GM23248 (cell line): ENCODE measurements around the gene SLC1A7. TPM values are rescaled to one million over a fixed set of nuclear protein-coding genes. Genes with fewer than 3 reads are reported as not detected.

Experiments
- DNase-seq: peaks from one replicate; pipeline ENCODE4 v3.0.0-alpha.2; 2015
- H2AFZ ChIP-seq: fragments of 200-600 bp; sonication (generic); 2 replicates; pipeline ENCODE4 v1.6.1; 2016; ENCODE audit warnings: antibody characterized with exemption
- H3F3A ChIP-seq: fragments of 200-600 bp; sonication (generic); 2 replicates; pipeline ENCODE4 v1.6.1; 2016; ENCODE audit warnings: mild to moderate bottlenecking, antibody characterized with exemption, mixed run types; ENCODE audit not compliant: insufficient read depth
- H3K27ac ChIP-seq: fragments of 200-600 bp; sonication (generic); 2 replicates; pipeline ENCODE4 v1.5.1; 2016; ENCODE audit warnings: mild to moderate bottlenecking
- H3K27me3 ChIP-seq: fragments of 200-600 bp; sonication (generic); replicated peaks from 2 replicates; pipeline ENCODE4 v1.6.1; 2016; ENCODE audit warnings: mild to moderate bottlenecking; ENCODE audit not compliant: insufficient read depth
- H3K36me3 ChIP-seq: fragments of 200-600 bp; sonication (generic); 2 replicates; pipeline ENCODE4 v1.6.1; 2016; ENCODE audit warnings: low read depth, mild to moderate bottlenecking
- H3K4me1 ChIP-seq: fragments of 200-600 bp; sonication (generic); 2 replicates; pipeline ENCODE4 v1.6.1; 2016; ENCODE audit warnings: mild to moderate bottlenecking; ENCODE audit not compliant: insufficient read depth
- H3K4me2 ChIP-seq: fragments of 200-600 bp; sonication (generic); one replicate; pipeline ENCODE4 v1.6.1; 2016; ENCODE audit warnings: mild to moderate bottlenecking; ENCODE audit not compliant: unreplicated experiment
- H3K4me3 ChIP-seq: fragments of 200-600 bp; sonication (generic); 2 replicates; pipeline ENCODE4 v1.5.1; 2016; ENCODE audit warnings: mild to moderate bottlenecking
- H3K79me2 ChIP-seq: fragments of 200-600 bp; sonication (generic); 2 replicates; pipeline ENCODE4 v1.6.1; 2016; ENCODE audit warnings: mild to moderate bottlenecking; ENCODE audit not compliant: insufficient read depth
- H3K9ac ChIP-seq: fragments of 200-600 bp; sonication (generic); 2 replicates; pipeline ENCODE4 v1.6.1; 2016; ENCODE audit warnings: mild to moderate bottlenecking
- H3K9me2 ChIP-seq: fragments of 200-600 bp; sonication (generic); 2 replicates; pipeline ENCODE4 v1.6.1; 2016; ENCODE audit warnings: mixed run types, mild to moderate bottlenecking, moderate library complexity; ENCODE audit not compliant: insufficient read depth
- H3K9me3 ChIP-seq: fragments of 200-600 bp; sonication (generic); one replicate; pipeline ENCODE4 v1.6.1; 2017; ENCODE audit warnings: low read depth
- H4K20me1 ChIP-seq: fragments of 200-600 bp; sonication (generic); 2 replicates; pipeline ENCODE4 v1.6.0; 2016; ENCODE audit not compliant: insufficient read depth
- EZH2 ChIP-seq: fragments of 200-600 bp; sonication (generic); IDR thresholded peaks from 2 replicates; pipeline ENCODE4 v1.6.1; 2018; ENCODE audit warnings: antibody characterized with exemption, mild to moderate bottlenecking; ENCODE audit not compliant: insufficient read depth, poor library complexity, severe bottlenecking
- EZH2phosphoT487 ChIP-seq: fragments of 200-600 bp; sonication (generic); IDR thresholded peaks from 2 replicates; pipeline ENCODE4 v1.6.1; 2018; ENCODE audit warnings: antibody characterized with exemption, moderate library complexity, mild to moderate bottlenecking, low read depth; ENCODE audit not compliant: insufficient read depth
- whole genome bisulfite sequencing, 2 experiments: methylation state at CpG; one replicate each; pipeline ENCODE4 v1.1.6; 2015 to 2017; ENCODE audit warnings: low lambda C conversion rate in 2 of 2, low coverage in 1 of 2; ENCODE audit errors: missing lambda C conversion rate in 2 of 2; 5-methylcytosine and 5-hydroxymethylcytosine counted together
- in situ Hi-C: fragments of 300-500 bp; cut with MboI; formaldehyde crosslinking; loops from 2 replicates; pipeline ENCODE4 v1.15.0; 2020
- polyA plus RNA-seq: library from polyadenylated mRNA; unstranded; fragments of >200 nt; fragmentation: Nextera tagmentation; extraction: Ambion mirVana; gene quantifications from 2 replicates; pipeline ENCODE4 v1.2.1, GENCODE V29; 2016
- total RNA-seq: library from RNA; depleted of rRNA; stranded (reverse); fragments of >200 nt; shearing (Covaris generic); gene quantifications from 2 replicates; pipeline ENCODE4 v1.2.3, GENCODE V29; 2014

SLC1A7 gene
- total and polyA plus RNA-seq, 2 experiments from 2014 or later = 0.51 TPM; not detected in 1

DNA sequence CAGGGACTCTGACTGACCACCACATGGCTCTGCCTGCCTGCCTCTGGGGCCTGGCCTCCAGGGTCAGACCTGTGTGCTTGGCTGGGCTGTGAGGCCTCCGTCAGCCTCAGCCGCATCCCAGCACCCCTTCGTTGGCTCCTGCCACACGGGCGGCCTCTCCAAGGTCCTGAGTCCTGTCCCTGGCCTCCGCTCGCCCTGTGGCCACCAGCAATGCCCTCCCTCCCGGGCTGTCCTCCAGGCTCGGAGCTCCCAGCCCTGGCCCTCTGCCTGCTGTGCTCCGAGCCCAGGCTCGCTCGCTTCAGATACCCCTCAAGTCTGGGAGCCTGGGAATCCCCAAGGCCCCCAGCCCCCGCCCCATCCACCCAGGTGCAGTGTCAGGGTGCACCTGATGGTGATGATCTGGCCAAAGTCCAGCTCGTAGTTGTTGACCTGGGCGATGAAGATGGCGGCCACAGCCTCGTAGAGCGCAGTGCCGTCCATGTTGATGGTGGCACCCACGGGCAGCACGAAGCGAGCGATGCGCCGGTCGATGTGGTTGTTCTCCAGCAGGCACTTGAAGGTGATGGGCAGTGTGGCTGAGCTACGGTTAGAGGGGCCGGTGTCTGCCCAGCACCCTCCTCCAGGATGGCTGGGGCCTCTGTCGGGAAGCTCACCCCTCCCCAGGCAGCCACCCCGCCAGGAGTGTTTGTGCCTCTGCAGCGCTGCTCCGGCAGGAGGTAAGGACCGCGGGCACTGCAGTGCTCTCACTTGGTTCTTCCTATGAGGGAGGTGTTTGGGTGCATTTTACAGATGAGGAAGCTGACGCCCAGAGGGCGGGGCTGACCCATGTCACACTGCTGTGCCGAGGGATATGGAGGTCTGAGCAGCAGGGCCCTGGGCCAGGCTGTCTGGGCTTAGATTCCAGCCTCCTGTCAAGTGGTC, 52.0 kb downstream of the SLC1A7 start:
- Histone ChIP-seq H3K36me3 (no peaks in the 10 kb centered on the region), H3K4me3 (no peak overlapping the region), H3K4me1 (peaks cover 8% of the 10 kb centered on the region), H3K9ac (no peak overlapping the region), H4K20me1 (no peaks in the 10 kb centered on the region), H3K79me2 (no peaks in the 10 kb centered on the region), H3K4me2 (no peak overlapping the region), H3K9me3 (no peaks in the 10 kb centered on the region), H2AFZ (no peak overlapping the region), H3K27ac (no peak overlapping the region), H3F3A (no peaks in the 10 kb centered on the region), H3K9me2 (no peaks in the 10 kb centered on the region), H3K27me3 (no peaks in the 10 kb centered on the region)
- in situ Hi-C loops = no loop called here
- no peak for DNase-seq
- 74 to 78% methylated on average over 32 to 37 of the region's 37 CpGs for WGBS, 2 experiments
- no peak for TF ChIP-seq EZH2phosphoT487
- TF ChIP-seq EZH2 = no peak

DNA sequence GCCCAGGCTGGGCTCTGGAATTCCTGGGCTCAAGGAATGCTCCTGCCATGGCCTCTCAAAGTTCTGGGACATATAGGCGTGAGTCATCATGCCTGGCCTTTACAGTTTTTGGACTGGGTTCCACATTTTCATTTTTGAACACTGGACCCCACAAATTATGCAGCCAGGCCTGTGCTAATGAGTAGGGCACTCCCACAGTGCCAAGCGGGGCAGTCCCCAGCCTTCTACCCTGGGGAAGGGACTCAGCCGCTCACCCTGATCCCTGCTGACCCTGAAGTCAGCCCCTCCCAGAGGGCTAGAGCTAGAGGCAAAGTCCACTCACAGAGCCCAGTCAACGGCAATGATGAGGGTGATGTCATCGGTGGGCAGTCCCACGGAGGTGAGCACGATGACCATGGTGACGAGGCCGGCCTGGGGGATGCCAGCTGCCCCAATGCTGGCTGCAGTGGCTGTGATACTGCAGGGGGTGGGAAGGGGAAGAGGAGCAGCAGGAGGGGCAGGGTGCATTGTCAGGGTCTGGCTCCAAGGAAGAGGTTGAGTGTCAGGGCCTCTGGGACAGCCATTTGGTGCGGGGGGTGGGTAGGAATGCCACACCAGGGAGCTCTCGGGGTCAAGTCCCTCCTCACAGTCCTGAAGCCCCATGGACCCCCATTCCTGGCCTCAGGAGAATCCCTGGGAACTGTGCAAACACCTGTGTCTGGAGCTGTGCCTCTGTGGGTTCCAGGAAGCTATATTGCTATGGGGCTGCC, 52.8 kb downstream of the SLC1A7 start:
- no peaks in the 10 kb centered on the region for H3F3A ChIP-seq
- H2AFZ ChIP-seq = no peak overlapping the region
- H3K27me3 ChIP-seq = no peaks in the 10 kb centered on the region
- no peak overlapping the region for H3K9ac ChIP-seq
- DNase-seq = peak; percentile 48
- H3K9me3 ChIP-seq = no peaks in the 10 kb centered on the region
- no peaks in the 10 kb centered on the region for H3K36me3 ChIP-seq
- no peaks in the 10 kb centered on the region for H3K9me2 ChIP-seq
- no peaks in the 10 kb centered on the region for H4K20me1 ChIP-seq
- H3K4me1 ChIP-seq = peaks cover 8% of the 10 kb centered on the region
- 87 to 91% methylated on average over 11 of the region's 11 CpGs for WGBS, 2 experiments
- H3K79me2 ChIP-seq = no peaks in the 10 kb centered on the region
- no peak overlapping the region for H3K27ac ChIP-seq
- no peak overlapping the region for H3K4me3 ChIP-seq
- TF ChIP-seq EZH2phosphoT487 = no peak
- no peak for TF ChIP-seq EZH2
- in situ Hi-C loops = no loop called here
- H3K4me2 ChIP-seq = peak overlapping the region; percentile 7

DNA sequence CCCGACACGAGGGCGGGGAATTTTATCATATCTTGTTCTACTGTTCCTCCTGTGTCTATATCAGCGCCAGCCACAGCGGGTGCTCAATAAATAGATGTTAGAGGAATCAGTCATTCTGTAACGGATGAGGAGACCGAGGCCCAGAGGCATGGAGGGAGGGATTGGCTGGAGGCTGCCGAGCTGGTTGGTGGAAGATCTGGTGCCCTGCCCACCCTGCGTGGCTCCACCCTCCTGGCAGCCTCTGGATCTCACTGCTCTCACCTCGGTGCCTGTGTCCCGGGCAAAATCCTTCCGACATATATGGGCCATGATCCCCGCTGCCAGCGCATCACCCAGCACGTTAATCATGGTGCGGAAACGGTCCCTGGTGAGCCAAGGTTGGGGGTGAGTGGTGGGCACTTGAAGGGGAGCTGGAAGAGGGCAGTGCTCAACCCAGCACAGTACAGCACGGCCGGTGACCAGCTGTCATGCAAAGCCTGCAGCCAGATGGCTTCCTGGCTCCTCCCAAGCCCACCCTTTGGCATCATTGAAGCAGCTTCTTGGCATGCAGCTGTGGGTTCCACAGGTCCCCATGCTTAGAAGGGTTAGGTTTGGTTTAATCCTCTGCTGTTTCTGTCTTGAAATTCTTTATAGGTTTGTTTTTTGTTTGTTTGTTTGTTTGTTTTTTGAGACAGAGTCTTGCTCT, 53.7 kb downstream of the SLC1A7 start:
- in situ Hi-C loops = no loop called here
- H3K9ac ChIP-seq = no peak overlapping the region
- H3K27ac ChIP-seq = no peak overlapping the region
- WGBS, 2 experiments = 70 to 76% methylated on average over 18 to 19 of the region's 19 CpGs
- H3K9me2 ChIP-seq = no peaks in the 10 kb centered on the region
- H3F3A ChIP-seq = no peaks in the 10 kb centered on the region
- no peaks in the 10 kb centered on the region for H4K20me1 ChIP-seq
- H3K4me3 ChIP-seq = no peak overlapping the region
- H3K27me3 ChIP-seq = no peaks in the 10 kb centered on the region
- no peaks in the 10 kb centered on the region for H3K79me2 ChIP-seq
- DNase-seq = no peak
- no peak overlapping the region for H2AFZ ChIP-seq
- TF ChIP-seq EZH2phosphoT487 (no peak), EZH2 (no peak)
- peak overlapping the region; percentile 7 for H3K4me2 ChIP-seq
- H3K36me3 ChIP-seq = no peaks in the 10 kb centered on the region
- peaks cover 8% of the 10 kb centered on the region for H3K4me1 ChIP-seq
- H3K9me3 ChIP-seq = no peaks in the 10 kb centered on the region
